ENCODE data around the gene PRPF18. TPM values are rescaled to one million over a fixed set of nuclear protein-coding genes. Genes with fewer than 3 reads are reported as not detected.

PRPF18 gene
- total RNA-seq, 2 experiments from 2014 or later, result 22.9 to 23.9 TPM

DNA sequence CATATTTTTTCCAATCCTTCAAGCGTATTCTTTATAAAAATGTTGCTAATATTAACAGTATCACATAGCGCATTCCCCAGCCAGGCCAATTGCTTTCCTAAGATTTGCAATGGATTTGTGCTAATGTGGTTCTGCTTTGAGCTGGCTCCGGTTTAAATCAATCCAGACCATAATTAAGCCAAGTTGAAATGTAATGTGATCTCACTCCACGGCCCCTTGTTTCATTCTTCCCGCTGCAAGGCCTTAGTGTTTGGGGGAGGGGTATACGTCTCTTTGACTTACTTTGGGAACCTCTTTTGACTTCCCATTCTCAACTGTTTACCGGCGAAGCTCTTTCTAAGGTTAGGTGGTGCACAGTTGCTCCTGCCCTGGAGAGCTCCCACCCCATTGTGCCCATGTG, 86.4 kb downstream of the PRPF18 start:
- no peak for DNase-seq
- ATAC-seq, result no peak
- Mint-ChIP-seq H3K4me1 (ENCODE audit: low read depth) (no peaks in the 10 kb centered on the region), H3K4me3 (no peak overlapping the region), H3K27me3 (ENCODE audit: low read depth) (peaks cover 7% of the 10 kb centered on the region), H3K36me3 (ENCODE audit: low read depth) (no peaks in the 10 kb centered on the region), H3K27ac (no peak overlapping the region), H3K9me3 (ENCODE audit: insufficient read depth) (no peaks in the 10 kb centered on the region)
- POLR2A ChIA-PET, result no interaction called here
- CTCF ChIA-PET, result no interaction called here

DNA sequence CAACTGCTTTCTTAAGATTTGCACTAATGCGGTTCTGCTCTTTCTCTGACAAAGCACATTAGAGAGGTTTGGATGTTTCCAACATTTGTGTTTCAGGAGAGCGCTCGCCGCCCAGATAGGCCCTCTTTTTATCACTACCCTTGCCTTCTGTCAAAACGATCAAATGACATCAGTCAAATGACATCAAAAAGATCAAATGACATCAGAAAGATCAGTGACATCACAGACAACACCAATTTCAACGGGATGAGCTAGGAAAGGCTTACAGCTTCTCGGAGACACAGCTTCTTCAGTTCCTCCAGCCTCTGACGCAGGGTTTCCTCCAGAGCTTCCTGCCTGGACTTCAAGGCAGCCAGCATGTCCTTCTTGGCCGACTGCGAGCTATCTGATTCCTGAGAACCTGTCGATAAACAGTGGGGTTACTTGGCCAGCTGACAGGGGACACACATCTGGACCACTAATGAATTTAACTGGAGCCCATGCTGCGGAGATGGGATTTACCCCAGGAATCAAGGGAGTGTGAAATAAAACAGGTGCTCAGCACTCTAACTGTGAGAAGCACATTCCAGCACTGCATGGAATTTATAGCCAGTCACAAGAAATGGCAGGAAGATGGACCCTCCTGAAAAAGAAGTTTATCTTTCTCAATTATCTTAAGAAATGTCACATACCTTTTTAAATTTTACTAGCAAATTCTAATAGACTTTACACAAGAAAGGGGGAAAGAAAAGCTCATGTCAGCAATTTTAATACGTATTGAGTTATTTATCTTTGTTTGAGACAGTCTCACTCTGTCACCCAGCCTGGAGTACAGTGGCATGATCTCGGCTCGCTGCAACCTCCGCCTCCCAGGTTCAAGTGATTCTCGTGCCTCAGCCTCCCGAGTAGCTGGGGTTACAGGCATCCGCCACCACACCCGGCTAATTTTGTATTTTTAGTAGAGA, 88.2 kb downstream of the PRPF18 start:
- Mint-ChIP-seq H3K4me3 (no peak overlapping the region), H3K27ac (no peak overlapping the region), H3K4me1 (ENCODE audit: low read depth) (no peaks in the 10 kb centered on the region), H3K9me3 (ENCODE audit: insufficient read depth) (no peaks in the 10 kb centered on the region), H3K27me3 (ENCODE audit: low read depth) (peaks cover 7% of the 10 kb centered on the region), H3K36me3 (ENCODE audit: low read depth) (no peaks in the 10 kb centered on the region)
- ATAC-seq (no peak), DNase-seq (no peak)
- POLR2A ChIA-PET, result no interaction called here
- CTCF ChIA-PET, result no interaction called here

GRCh38 chr10:13678101-13678843, 91.5 kb downstream of the PRPF18 start:
- Mint-ChIP-seq H3K4me1 (ENCODE audit: low read depth) (no peaks in the 10 kb centered on the region), H3K36me3 (ENCODE audit: low read depth) (no peaks in the 10 kb centered on the region), H3K27me3 (ENCODE audit: low read depth) (peaks cover 7% of the 10 kb centered on the region), H3K27ac (no peak overlapping the region), H3K4me3 (no peak overlapping the region), H3K9me3 (ENCODE audit: insufficient read depth) (no peaks in the 10 kb centered on the region)
- POLR2A ChIA-PET, result no interaction called here
- DNase-seq, result no peak
- CTCF ChIA-PET, result no interaction called here
- no peak for ATAC-seq

Other genes with a start within 250 kb of the PRPF18 start
- gene SEPHS1, start 238.7 kb upstream of the PRPF18 start, total RNA-seq, result 10 to 100 TPM; 63.5 to 64.0 TPM
- gene BEND7, start 58.0 kb upstream of the PRPF18 start, total RNA-seq, result not detected